Amygdala (tissue), 56 donors: ENCODE measurements around the gene ZNF814.
"Not testable (repeated sequence)": the region's sequence is repeated elsewhere in the genome, so short reads cannot be mapped to it uniquely, and the experiment has no call there.

Source experiments
- DNase-seq, 56 donors: peaks; one replicate each; lab custom pipeline; 2025; lab: John Stamatoyannopoulos, UW

Gene ZNF814

GRCh38 chr19:57819475-57820148 is 69.2 kb downstream of the ZNF814 start:
- DNase-seq = peak; percentile 9 to 93 (median 72)

- DNase-seq = no peak
Observed at GRCh38 chr19:57818378-57818777, 70.5 kb downstream of the ZNF814 start.

GRCh38 chr19:57817976-57818375 is 70.9 kb downstream of the ZNF814 start:
- DNase-seq = no peak

GRCh38 chr19:57816652-57817051 is 72.2 kb downstream of the ZNF814 start:
- DNase-seq = no peak

GRCh38 chr19:57815247-57816075 is 73.4 kb downstream of the ZNF814 start:
- no peak for DNase-seq

GRCh38 chr19:57814505-57815246 is 74.2 kb downstream of the ZNF814 start, which contains the start of gene ZNF552:
Gene ZNF552, minus strand, starts transcription at chr19:57814913. Its CDS starts 170 bp downstream, at chr19:57814743.
- peak in 55 of 56 donors; percentile 5 to 93 (median 75) for DNase-seq

- DNase-seq = no peak
Observed at GRCh38 chr19:57813919-57814504, 74.8 kb downstream of the ZNF814 start.

GRCh38 chr19:57812975-57813820 is 75.6 kb downstream of the ZNF814 start:
- DNase-seq = not testable (repeated sequence)

GRCh38 chr19:57812226-57812625 is 76.6 kb downstream of the ZNF814 start:
- DNase-seq = no peak

GRCh38 chr19:57810410-57811295 is 78.2 kb downstream of the ZNF814 start:
- DNase-seq = not testable (repeated sequence)

GRCh38 chr19:57807541-57807940 is 81.3 kb downstream of the ZNF814 start:
- DNase-seq = no peak

- DNase-seq = peak in 9 of 56 donors; percentile 1 to 17 (median 6)
Observed at GRCh38 chr19:57803594-57804325, 85.1 kb downstream of the ZNF814 start.

GRCh38 chr19:57803265-57803593 is 85.6 kb downstream of the ZNF814 start:
- no peak for DNase-seq

GRCh38 chr19:57802269-57802668 is 86.6 kb downstream of the ZNF814 start:
- no peak for DNase-seq

GRCh38 chr19:57800696-57801095 is 88.1 kb downstream of the ZNF814 start:
- no peak for DNase-seq
